PC-9 (cell line): Measurements from ENCODE around the gene TOMT. TPM values are rescaled to one million over a fixed set of nuclear protein-coding genes. Genes with fewer than 3 reads are reported as not detected.
A peak's percentile ranks its signal among the peaks of the same experiment; 100 is the strongest.

Experiments
- BruUV-seq: library from RNA; stranded (reverse); fragments of 400-500 nt; replicated peaks from 2 replicates; lab custom pipeline; 2021; lab: Mats Ljungman, UMichigan
- CTCF ChIA-PET: fragments of 300-600 bp; sonication (Branson Sonifier 250); formaldehyde crosslinking; loops from one replicate; lab custom pipeline; 2022; ENCODE audit warnings: antibody characterized with exemption; lab: Charles Lee
- POLR2A ChIA-PET: fragments of 300-600 bp; sonication (Branson Sonifier 250); formaldehyde crosslinking; loops from one replicate; lab custom pipeline; 2022; ENCODE audit warnings: antibody characterized with exemption; ENCODE audit not compliant: unreplicated experiment; lab: Charles Lee
- DNase-seq, 2 experiments: peaks; one replicate each; pipeline versions ENCODE4 v3.0.0 to v3.0.0-alpha.2; 2015 to 2022; ENCODE audit warnings: mixed read lengths in 1 of 2
- H2AFZ ChIP-seq: fragments of 200-600 bp; sonication (generic); 2 replicates; pipeline ENCODE4 v1.8.1; 2017; ENCODE audit warnings: antibody characterized with exemption
- H3F3A ChIP-seq: fragments of 200-600 bp; sonication (generic); 2 replicates; pipeline ENCODE4 v1.8.1; 2017; ENCODE audit warnings: antibody characterized with exemption, mild to moderate bottlenecking, low read depth; ENCODE audit not compliant: insufficient read depth
- H3K27ac ChIP-seq: fragments of 200-600 bp; sonication (generic); 2 replicates; pipeline ENCODE4 v1.6.1; 2016; ENCODE audit warnings: mixed run types
- H3K27me3 ChIP-seq: fragments of 200-600 bp; sonication (generic); 2 replicates; pipeline ENCODE4 v1.6.1; 2016; ENCODE audit warnings: low read depth, mixed run types; ENCODE audit not compliant: insufficient read depth
- H3K36me3 ChIP-seq: fragments of 200-600 bp; sonication (generic); 2 replicates; pipeline ENCODE4 v1.6.1; 2016; ENCODE audit warnings: low read depth, mixed run types
- H3K4me1 ChIP-seq: fragments of 200-600 bp; sonication (generic); replicated peaks from 2 replicates; pipeline ENCODE4 v1.6.1; 2016; ENCODE audit warnings: mixed run types; ENCODE audit not compliant: insufficient read depth
- H3K4me2 ChIP-seq: fragments of 200-600 bp; sonication (generic); 2 replicates; pipeline ENCODE4 v1.6.1; 2017; ENCODE audit warnings: mixed run types
- H3K4me3 ChIP-seq: fragments of 200-600 bp; sonication (generic); 2 replicates; pipeline ENCODE4 v1.6.1; 2016; ENCODE audit warnings: mixed run types
- H3K79me2 ChIP-seq: fragments of 200-600 bp; sonication (generic); 2 replicates; pipeline ENCODE4 v1.6.1; 2017; ENCODE audit warnings: low read depth, mixed run types
- H3K9me2 ChIP-seq: fragments of 200-600 bp; sonication (generic); 2 replicates; pipeline ENCODE4 v1.8.1; 2017; ENCODE audit warnings: mild to moderate bottlenecking; ENCODE audit not compliant: insufficient read depth
- H3K9me3 ChIP-seq: fragments of 200-600 bp; sonication (generic); 2 replicates; pipeline ENCODE4 v1.8.1; 2016; ENCODE audit warnings: low read depth; ENCODE audit not compliant: insufficient read depth
- H4K20me1 ChIP-seq: fragments of 200-600 bp; sonication (generic); 2 replicates; pipeline ENCODE4 v1.8.1; 2017; ENCODE audit not compliant: insufficient read depth
- EZH2 ChIP-seq: fragments of 200-600 bp; sonication (generic); IDR thresholded peaks from 2 replicates; pipeline ENCODE4 v1.8.0; 2017; ENCODE audit warnings: antibody characterized with exemption, low read depth
- intact Hi-C: fragments of 100-400 bp; cut with micrococcal nuclease; formaldehyde crosslinking; loops from one replicate; pipeline ENCODE4 v1.10.0; 2022; ENCODE audit not compliant: unreplicated experiment
- total RNA-seq: library from RNA; stranded (reverse); gene quantifications from 2 replicates; pipeline ENCODE4 v1.2.3, GENCODE V29; 2021
- TF ChIP-seq, protein P1 (sequence below): fragments of 200-600 bp; sonication (generic); conservative IDR thresholded peaks from 2 replicates; pipeline ENCODE4 v1.6.1; 2017; ENCODE audit warnings: mixed run types, antibody characterized with exemption, mild to moderate bottlenecking, moderate library complexity

Gene TOMT
- total RNA-seq, 1 experiment from 2014 or later, result not detected

DNA sequence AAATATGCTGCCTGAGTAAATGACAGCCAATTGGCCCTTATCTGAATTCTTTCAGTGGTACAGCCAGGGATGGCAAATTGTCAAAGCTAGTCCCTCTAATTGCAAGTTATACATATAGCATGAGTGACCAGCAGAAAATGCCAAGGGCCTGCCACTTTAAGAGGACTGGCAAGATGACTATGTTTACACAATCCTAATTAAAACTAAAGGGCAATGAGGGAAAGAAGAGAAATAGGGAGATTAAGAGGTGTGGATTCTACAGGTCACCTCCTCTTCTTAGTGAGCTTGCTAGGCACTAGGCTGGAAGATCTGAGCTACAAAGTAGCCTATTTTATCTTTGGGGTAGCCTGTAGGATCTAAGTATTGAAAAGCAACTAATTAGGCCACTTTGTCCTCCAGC is 38.9 kb upstream of the TOMT start:
- no TSS peak for BruUV-seq

DNA sequence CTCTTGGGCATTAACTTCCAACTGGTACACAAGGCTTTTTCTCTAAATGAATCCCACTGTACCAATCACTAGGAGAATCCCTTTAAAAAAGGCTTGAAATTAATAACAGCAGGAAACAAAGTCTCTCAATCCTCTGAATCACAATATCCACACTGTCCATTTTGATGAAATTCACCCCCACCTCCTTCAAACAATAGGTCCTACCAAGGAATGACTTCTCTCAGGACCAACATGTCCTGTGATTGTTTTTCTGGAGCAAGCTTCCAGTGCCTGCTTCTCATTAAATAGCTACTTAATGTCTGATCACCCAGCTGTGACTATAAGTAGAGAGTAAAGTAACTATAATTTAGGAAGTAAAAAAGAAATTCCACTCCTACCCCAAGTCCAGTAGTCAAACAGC is 38.5 kb upstream of the TOMT start:
- ChIA-PET POLR2A (no interaction called here), CTCF (no interaction called here)
- Histone ChIP-seq H3K9me3 (no peaks in the 10 kb centered on the region), H3K9me2 (no peaks in the 10 kb centered on the region), H3K79me2 (peaks cover 80% of the 10 kb centered on the region), H2AFZ (no peak overlapping the region), H3K4me2 (no peak overlapping the region), H3K36me3 (peaks cover 32% of the 10 kb centered on the region), H3K4me3 (no peak overlapping the region), H4K20me1 (peaks cover 4% of the 10 kb centered on the region; the same call in 1 of the 2 replicates), H3K27ac (no peak overlapping the region), H3K4me1 (peaks cover 34% of the 10 kb centered on the region), H3F3A (peaks cover 22% of the 10 kb centered on the region), H3K27me3 (no peaks in the 10 kb centered on the region)
- DNase-seq, result no peak
- no TSS peak for BruUV-seq
- intact Hi-C loops, result no loop called here
- TF ChIP-seq, protein P1, sequence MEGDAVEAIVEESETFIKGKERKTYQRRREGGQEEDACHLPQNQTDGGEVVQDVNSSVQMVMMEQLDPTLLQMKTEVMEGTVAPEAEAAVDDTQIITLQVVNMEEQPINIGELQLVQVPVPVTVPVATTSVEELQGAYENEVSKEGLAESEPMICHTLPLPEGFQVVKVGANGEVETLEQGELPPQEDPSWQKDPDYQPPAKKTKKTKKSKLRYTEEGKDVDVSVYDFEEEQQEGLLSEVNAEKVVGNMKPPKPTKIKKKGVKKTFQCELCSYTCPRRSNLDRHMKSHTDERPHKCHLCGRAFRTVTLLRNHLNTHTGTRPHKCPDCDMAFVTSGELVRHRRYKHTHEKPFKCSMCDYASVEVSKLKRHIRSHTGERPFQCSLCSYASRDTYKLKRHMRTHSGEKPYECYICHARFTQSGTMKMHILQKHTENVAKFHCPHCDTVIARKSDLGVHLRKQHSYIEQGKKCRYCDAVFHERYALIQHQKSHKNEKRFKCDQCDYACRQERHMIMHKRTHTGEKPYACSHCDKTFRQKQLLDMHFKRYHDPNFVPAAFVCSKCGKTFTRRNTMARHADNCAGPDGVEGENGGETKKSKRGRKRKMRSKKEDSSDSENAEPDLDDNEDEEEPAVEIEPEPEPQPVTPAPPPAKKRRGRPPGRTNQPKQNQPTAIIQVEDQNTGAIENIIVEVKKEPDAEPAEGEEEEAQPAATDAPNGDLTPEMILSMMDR, result no peak
- no peak for TF ChIP-seq EZH2

More for the DNA sequence above, 38.9 kb upstream of the TOMT start:
- Histone ChIP-seq H3F3A (peaks cover 20% of the 10 kb centered on the region), H3K4me2 (no peak overlapping the region), H2AFZ (no peak overlapping the region), H3K4me3 (no peak overlapping the region), H3K27ac (no peak overlapping the region), H3K79me2 (peaks cover 78% of the 10 kb centered on the region), H3K9me2 (no peaks in the 10 kb centered on the region), H3K9me3 (no peaks in the 10 kb centered on the region), H4K20me1 (peaks cover 1% of the 10 kb centered on the region; the same call in 1 of the 2 replicates), H3K27me3 (no peaks in the 10 kb centered on the region), H3K36me3 (peaks cover 32% of the 10 kb centered on the region), H3K4me1 (peaks cover 31% of the 10 kb centered on the region)
- no peak for DNase-seq
- ChIA-PET POLR2A (no interaction called here), CTCF (no interaction called here)
- intact Hi-C loops, result no loop called here
- no peak for TF ChIP-seq EZH2

DNA sequence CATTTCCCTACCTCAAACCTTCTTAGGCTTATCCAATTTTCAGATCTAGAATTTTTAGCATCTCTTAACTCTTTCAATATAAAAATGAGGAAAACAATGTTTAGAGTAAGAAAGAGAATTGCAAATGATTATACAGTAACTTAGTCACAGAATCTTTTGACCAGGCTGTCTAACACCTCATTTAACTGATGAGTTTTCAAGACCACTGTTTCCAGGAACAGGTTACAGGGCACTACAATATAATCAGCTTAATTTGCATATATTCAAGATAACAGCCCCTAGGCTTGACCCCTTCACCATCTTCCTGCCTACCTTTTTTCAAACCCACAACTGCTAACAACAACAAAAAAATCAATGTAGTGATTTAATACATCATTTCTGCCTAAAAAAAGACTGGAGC is 38.0 kb upstream of the TOMT start:
- no peak overlapping the region for H2AFZ ChIP-seq
- no peaks in the 10 kb centered on the region for H3K27me3 ChIP-seq
- no peaks in the 10 kb centered on the region for H3K9me3 ChIP-seq
- H3K4me2 ChIP-seq, result no peak overlapping the region
- H3K9me2 ChIP-seq, result no peaks in the 10 kb centered on the region
- no peak overlapping the region for H3K4me3 ChIP-seq
- peaks cover 32% of the 10 kb centered on the region for H3K36me3 ChIP-seq
- no TSS peak for BruUV-seq
- TF ChIP-seq, protein P1, result no peak
- TF ChIP-seq EZH2, result no peak
- ChIA-PET CTCF (interaction anchor here (0.7 kb wide), 1 partner anchor 10 kb away, joined by 3 read pairs; no protein-coding TSS in a partner anchor), POLR2A (no interaction called here)
- peaks cover 80% of the 10 kb centered on the region for H3K79me2 ChIP-seq
- peaks cover 38% of the 10 kb centered on the region for H3K4me1 ChIP-seq
- no peak overlapping the region for H3K27ac ChIP-seq
- intact Hi-C loops, result no loop called here
- no peak for DNase-seq
- H4K20me1 ChIP-seq, result peaks cover 4% of the 10 kb centered on the region; the same call in 1 of the 2 replicates
- H3F3A ChIP-seq, result peaks cover 25% of the 10 kb centered on the region

DNA sequence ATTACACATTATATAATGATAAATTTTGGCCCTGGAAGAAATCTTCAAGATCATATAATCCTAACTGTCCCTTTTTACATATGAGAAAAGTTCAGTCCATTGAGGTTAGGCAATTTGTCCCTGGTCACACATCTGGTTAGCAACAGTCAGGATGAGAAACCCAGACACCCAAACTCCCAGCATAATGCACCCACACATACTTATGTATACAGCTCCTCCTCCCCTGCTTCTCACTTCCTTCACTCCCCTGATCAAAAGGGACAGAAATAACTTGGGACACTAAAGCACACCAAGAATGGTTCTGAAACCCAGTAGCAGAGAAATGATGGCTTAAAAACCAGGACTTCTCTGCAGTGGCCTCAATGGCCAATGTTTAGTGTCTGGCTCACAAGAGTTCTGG is 36.5 kb upstream of the TOMT start:
- H3K27ac ChIP-seq, result peak overlapping the region; percentile 83
- DNase-seq, result no peak
- peak overlapping the region; percentile 35; the same call in 1 of the 2 replicates for H3K4me3 ChIP-seq
- peaks cover 40% of the 10 kb centered on the region for H3F3A ChIP-seq
- H3K4me2 ChIP-seq, result peak overlapping the region; percentile 78
- BruUV-seq, result TSS peak; percentile 4
- no peaks in the 10 kb centered on the region for H3K27me3 ChIP-seq
- TF ChIP-seq, protein P1, result no peak
- TF ChIP-seq EZH2, result no peak
- ChIA-PET POLR2A (no interaction called here), CTCF (no interaction called here)
- H3K79me2 ChIP-seq, result peaks cover 87% of the 10 kb centered on the region
- intact Hi-C loops, result no loop called here
- H3K36me3 ChIP-seq, result peaks cover 29% of the 10 kb centered on the region
- H3K4me1 ChIP-seq, result peaks cover 53% of the 10 kb centered on the region
- H3K9me3 ChIP-seq, result no peaks in the 10 kb centered on the region
- H3K9me2 ChIP-seq, result no peaks in the 10 kb centered on the region
- peaks cover 4% of the 10 kb centered on the region; the same call in 1 of the 2 replicates for H4K20me1 ChIP-seq
- H2AFZ ChIP-seq, result no peak overlapping the region
